ENCODE measurements around the gene FGD2. TPM values are rescaled to one million over a fixed set of nuclear protein-coding genes. Genes with fewer than 3 reads are reported as not detected.

Gene FGD2
- total and polyA plus RNA-seq, 10 of the 15 experiments (the other 5 are each of a cell fraction or from before 2014, with no cell fraction given), result 5.2 to 88.1 (median 33.2) TPM

DNA sequence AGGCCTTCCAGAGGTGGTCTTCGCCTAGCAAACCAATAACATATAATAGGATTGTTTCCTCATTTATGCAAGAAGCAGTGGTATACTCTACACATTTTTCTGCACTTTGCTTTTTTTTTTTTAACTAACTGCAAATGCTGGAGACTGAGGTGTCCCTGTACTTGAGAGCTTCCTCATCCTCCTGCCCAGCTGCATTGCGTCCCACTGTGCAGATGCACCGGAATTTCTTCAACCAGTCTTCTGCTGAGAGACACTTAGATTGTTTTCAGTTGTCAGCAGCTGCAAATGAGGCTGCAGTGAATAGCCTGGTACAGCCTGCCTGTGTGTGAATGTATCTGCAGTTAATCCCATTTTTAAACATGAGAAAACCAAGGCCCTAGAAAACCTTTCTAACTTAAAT is 11.5 kb downstream of the FGD2 start:
- ATAC-seq (no peak), DNase-seq (ENCODE audit: low read depth, low spot score) (no peak), FAIRE-seq (no peak)
- in situ Hi-C loops (cut with MboI), result no loop called here
- BruUV-seq (replicated peaks), result no TSS peak
- ChIA-PET CTCF (interaction anchor here (1.2 to 7.5 kb wide), 20 partner anchors 11 to 262 kb away, joined by 3 to 135 read pairs (median 22); partner anchors contain the start of genes C6orf89, FGD2, MTCH1 and PI16), POLR2A (interaction anchor here (0.7 to 2.1 kb wide), 7 partner anchors 12 to 229 kb away, joined by 3 to 6 read pairs (median 4); partner anchors contain the start of gene C6orf89), RAD21 (ENCODE audit: unreplicated experiment) (interaction anchor here (1.4 to 5.3 kb wide), 9 partner anchors 11 to 257 kb away, joined by 3 to 78 read pairs (median 31); partner anchors contain the start of genes C6orf89, FGD2 and PIM1), SMC1A (ENCODE audit: uncharacterized antibody, unreplicated experiment) (interaction anchor here (0.9 to 4.3 kb wide), 14 partner anchors 11 to 250 kb away, joined by 3 to 60 read pairs (median 11); partner anchors contain the start of genes C6orf89, FGD2 and MTCH1)
- peaks cover 7% of the 10 kb centered on the region; the same call in 1 of the 2 replicates for H3K4me1 ChIP-seq (ENCODE audit: control insufficient read depth, insufficient read depth, low read length)
- H3K27ac ChIP-seq (ENCODE audit: control insufficient read depth, insufficient read depth), result no peak overlapping the region
- H3K4me2 ChIP-seq (ENCODE audit: control insufficient read depth, insufficient read depth), result no peak overlapping the region
- H2AFZ ChIP-seq (ENCODE audit: control insufficient read depth, low read depth, low read length), result no peak overlapping the region
- no peak overlapping the region for H3K9ac ChIP-seq (ENCODE audit: control insufficient read depth, insufficient read depth, low read length)
- no peaks in the 10 kb centered on the region for H3K9me3 ChIP-seq (replicated peaks; ENCODE audit: control insufficient read depth, insufficient read depth, low read length)
- intact Hi-C loops (cut with micrococcal nuclease; ENCODE audit: unreplicated experiment), result no loop called here
- peaks cover 3% of the 10 kb centered on the region; the same call in 1 of the 2 replicates for H4K20me1 ChIP-seq (ENCODE audit: control insufficient read depth, insufficient read depth)
- WGBS (ENCODE audit: insufficient coverage, insufficient replicate concordance, low lambda C conversion rate, missing lambda C conversion rate), result 96% methylated on average over 3 of the region's 3 CpGs
- H3K27me3 ChIP-seq (replicated peaks in 1 of 2; ENCODE audit: control insufficient read depth in 2 of 2, insufficient read depth in 2 of 2, low read length in 1 of 2), result no peaks in the 10 kb centered on the region
- no peak for TF ChIP-seq EED (IDR thresholded peaks at IDR 0.05; ENCODE audit: low read depth)
- peaks cover 8 to 16% of the 10 kb centered on the region in 2 experiments; a peak in 3 of 4 replicates for H3K36me3 ChIP-seq (ENCODE audit: control insufficient read depth in 2 of 2, insufficient read depth in 2 of 2, low read length in 1 of 2)
- H3K79me2 ChIP-seq (ENCODE audit: control insufficient read depth, insufficient read depth, low read length), result no peaks in the 10 kb centered on the region
- no peak overlapping the region for H3K4me3 ChIP-seq

DNA sequence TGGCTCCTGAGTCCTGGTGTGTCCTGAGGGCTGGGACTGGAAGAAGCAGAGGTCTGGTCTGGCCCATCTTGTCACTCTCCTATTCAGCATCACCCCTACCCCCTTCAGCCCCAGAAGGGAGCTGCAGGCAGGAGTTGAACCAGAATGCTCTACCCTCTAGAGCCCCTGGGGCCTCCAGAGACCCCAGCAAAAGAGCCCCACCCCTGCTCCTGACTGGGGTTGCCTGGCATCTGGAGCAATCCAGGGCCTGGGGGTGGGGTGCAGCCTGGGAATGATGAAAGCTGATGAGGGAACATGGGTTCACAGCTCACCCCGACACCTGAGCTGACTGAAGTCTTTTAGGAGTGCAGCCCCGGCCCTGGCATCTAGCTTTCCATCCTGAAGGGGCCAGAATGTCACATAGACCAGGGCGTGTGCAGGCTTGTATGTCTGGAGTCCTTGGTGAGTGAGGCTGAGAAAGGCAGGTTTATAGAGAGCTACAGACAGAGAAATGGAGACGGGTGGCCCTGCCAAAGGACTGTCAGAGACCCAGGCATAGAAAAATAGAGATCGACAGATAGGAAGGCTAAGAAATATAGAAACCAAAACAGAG is 12.2 kb downstream of the FGD2 start:
- H3K79me2 ChIP-seq (ENCODE audit: control insufficient read depth, insufficient read depth, low read length), result no peaks in the 10 kb centered on the region
- no peak overlapping the region for H3K9ac ChIP-seq (ENCODE audit: control insufficient read depth, insufficient read depth, low read length)
- WGBS (ENCODE audit: insufficient coverage, insufficient replicate concordance, low lambda C conversion rate, missing lambda C conversion rate), result 29% methylated on average over 5 of the region's 5 CpGs
- peaks cover 14 to 16% of the 10 kb centered on the region in 2 experiments; a peak in 3 of 4 replicates for H3K36me3 ChIP-seq (ENCODE audit: control insufficient read depth in 2 of 2, insufficient read depth in 2 of 2, low read length in 1 of 2)
- H3K9me3 ChIP-seq (replicated peaks; ENCODE audit: control insufficient read depth, insufficient read depth, low read length), result no peaks in the 10 kb centered on the region
- H3K4me1 ChIP-seq (ENCODE audit: control insufficient read depth, insufficient read depth, low read length), result peaks cover 7% of the 10 kb centered on the region; the same call in 1 of the 2 replicates
- RAD21 ChIA-PET (ENCODE audit: unreplicated experiment), result interaction anchor here (0.6 to 5.3 kb wide), 49 partner anchors 9 to 297 kb away, joined by 3 to 78 read pairs (median 5); partner anchors contain the start of genes C6orf89, FGD2, MTCH1 and PIM1
- H2AFZ ChIP-seq (ENCODE audit: control insufficient read depth, low read depth, low read length), result peak overlapping the region; percentile 46
- FAIRE-seq, result no peak
- no peak overlapping the region for H3K4me2 ChIP-seq (ENCODE audit: control insufficient read depth, insufficient read depth)
- BruUV-seq (replicated peaks), result no TSS peak
- intact Hi-C loops (cut with micrococcal nuclease; ENCODE audit: unreplicated experiment) (loop anchor here (1.0 kb wide), 6 partner anchors 36 to 251 kb away; partner anchors contain the start of gene C6orf89), in situ Hi-C loops (cut with MboI) (no loop called here)
- H3K27me3 ChIP-seq (replicated peaks in 1 of 2; ENCODE audit: control insufficient read depth in 2 of 2, insufficient read depth in 2 of 2, low read length in 1 of 2), result no peaks in the 10 kb centered on the region
- CTCF ChIA-PET, result interaction anchor here (0.6 to 7.5 kb wide), 82 partner anchors 9 to 886 kb away, joined by 3 to 135 read pairs (median 6); partner anchors contain the start of genes C6orf89, FGD2, MTCH1 and PI16
- DNase-seq (ENCODE audit: low read depth, low spot score), result no peak
- H4K20me1 ChIP-seq (ENCODE audit: control insufficient read depth, insufficient read depth), result peaks cover 3% of the 10 kb centered on the region; the same call in 1 of the 2 replicates
- H3K4me3 ChIP-seq, result no peak overlapping the region
- SMC1A ChIA-PET (ENCODE audit: uncharacterized antibody, unreplicated experiment), result interaction anchor here (0.7 to 5.1 kb wide), 52 partner anchors 10 to 402 kb away, joined by 3 to 66 read pairs (median 5); partner anchors contain the start of genes C6orf89, FGD2, MTCH1 and PI16
- peak; percentile 14; the same call in 2 of the 3 replicates for ATAC-seq
- POLR2A ChIA-PET, result interaction anchor here (0.6 to 2.1 kb wide), 8 partner anchors 11 to 223 kb away, joined by 3 to 12 read pairs (median 4); partner anchors contain the start of genes C6orf89 and MTCH1
- no peak overlapping the region; the same call in 1 of the 2 replicates for H3K27ac ChIP-seq (ENCODE audit: control insufficient read depth, insufficient read depth)
- no peak for TF ChIP-seq HCFC1 (IDR thresholded peaks at IDR 0.05; ENCODE audit: low read length)
- no peak for TF ChIP-seq NFIC (IDR thresholded peaks at IDR 0.05; ENCODE audit: low read depth, low read length)
- no peak for TF ChIP-seq RCOR1 (conservative IDR thresholded peaks at IDR 0.05; ENCODE audit: low read depth, low read length)
- no peak for TF ChIP-seq TCF3 (IDR thresholded peaks at IDR 0.05; ENCODE audit: borderline replicate concordance, insufficient read depth, low read depth, low read length)
- no peak for TF ChIP-seq ZZZ3 (IDR thresholded peaks at IDR 0.05; ENCODE audit: control insufficient read depth, insufficient read length, low read depth)
- no peak for TF ChIP-seq GATAD2B (conservative IDR thresholded peaks at IDR 0.05; ENCODE audit: low read depth)
- no peak for TF ChIP-seq SP1 (IDR thresholded peaks at IDR 0.05; ENCODE audit: low read depth, low read length)
- no peak for TF ChIP-seq POU2F2 (IDR thresholded peaks at IDR 0.05; ENCODE audit: borderline replicate concordance, low read depth, low read length)
- no peak for TF ChIP-seq POLR2AphosphoS2 (IDR thresholded peaks at IDR 0.05; ENCODE audit: low read depth, low read length)
- TF ChIP-seq, protein P1, sequence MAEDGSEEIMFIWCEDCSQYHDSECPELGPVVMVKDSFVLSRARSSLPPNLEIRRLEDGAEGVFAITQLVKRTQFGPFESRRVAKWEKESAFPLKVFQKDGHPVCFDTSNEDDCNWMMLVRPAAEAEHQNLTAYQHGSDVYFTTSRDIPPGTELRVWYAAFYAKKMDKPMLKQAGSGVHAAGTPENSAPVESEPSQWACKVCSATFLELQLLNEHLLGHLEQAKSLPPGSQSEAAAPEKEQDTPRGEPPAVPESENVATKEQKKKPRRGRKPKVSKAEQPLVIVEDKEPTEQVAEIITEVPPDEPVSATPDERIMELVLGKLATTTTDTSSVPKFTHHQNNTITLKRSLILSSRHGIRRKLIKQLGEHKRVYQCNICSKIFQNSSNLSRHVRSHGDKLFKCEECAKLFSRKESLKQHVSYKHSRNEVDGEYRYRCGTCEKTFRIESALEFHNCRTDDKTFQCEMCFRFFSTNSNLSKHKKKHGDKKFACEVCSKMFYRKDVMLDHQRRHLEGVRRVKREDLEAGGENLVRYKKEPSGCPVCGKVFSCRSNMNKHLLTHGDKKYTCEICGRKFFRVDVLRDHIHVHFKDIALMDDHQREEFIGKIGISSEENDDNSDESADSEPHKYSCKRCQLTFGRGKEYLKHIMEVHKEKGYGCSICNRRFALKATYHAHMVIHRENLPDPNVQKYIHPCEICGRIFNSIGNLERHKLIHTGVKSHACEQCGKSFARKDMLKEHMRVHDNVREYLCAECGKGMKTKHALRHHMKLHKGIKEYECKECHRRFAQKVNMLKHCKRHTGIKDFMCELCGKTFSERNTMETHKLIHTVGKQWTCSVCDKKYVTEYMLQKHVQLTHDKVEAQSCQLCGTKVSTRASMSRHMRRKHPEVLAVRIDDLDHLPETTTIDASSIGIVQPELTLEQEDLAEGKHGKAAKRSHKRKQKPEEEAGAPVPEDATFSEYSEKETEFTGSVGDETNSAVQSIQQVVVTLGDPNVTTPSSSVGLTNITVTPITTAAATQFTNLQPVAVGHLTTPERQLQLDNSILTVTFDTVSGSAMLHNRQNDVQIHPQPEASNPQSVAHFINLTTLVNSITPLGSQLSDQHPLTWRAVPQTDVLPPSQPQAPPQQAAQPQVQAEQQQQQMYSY (CRISPR knock-in tag; IDR thresholded peaks at IDR 0.05), result no peak
- no peak for TF ChIP-seq IRF4 (IDR thresholded peaks at IDR 0.05; ENCODE audit: low read depth, low read length)
- TF ChIP-seq JUNB (IDR thresholded peaks at IDR 0.05), result no peak
